Stimulated activated CD8-positive, alpha-beta memory T cell treated with anti-CD3 and anti-CD28 coated beads, Interleukin-7, amount 100 ng/mL, for 48 hours (primary cell): ENCODE results near the gene CCT7.
"Not testable (repeated sequence)": the region's sequence is repeated elsewhere in the genome, so short reads cannot be mapped to it uniquely, and the experiment has no call there.

Experiments used
- DNase-seq, 2 donors: peaks; one replicate each; pipeline ENCODE4 v3.0.0-alpha.2; 2020; ENCODE audit warnings: low read depth in 1 of 2; ENCODE audit errors: extremely low read depth in 1 of 2

Gene CCT7

DNA sequence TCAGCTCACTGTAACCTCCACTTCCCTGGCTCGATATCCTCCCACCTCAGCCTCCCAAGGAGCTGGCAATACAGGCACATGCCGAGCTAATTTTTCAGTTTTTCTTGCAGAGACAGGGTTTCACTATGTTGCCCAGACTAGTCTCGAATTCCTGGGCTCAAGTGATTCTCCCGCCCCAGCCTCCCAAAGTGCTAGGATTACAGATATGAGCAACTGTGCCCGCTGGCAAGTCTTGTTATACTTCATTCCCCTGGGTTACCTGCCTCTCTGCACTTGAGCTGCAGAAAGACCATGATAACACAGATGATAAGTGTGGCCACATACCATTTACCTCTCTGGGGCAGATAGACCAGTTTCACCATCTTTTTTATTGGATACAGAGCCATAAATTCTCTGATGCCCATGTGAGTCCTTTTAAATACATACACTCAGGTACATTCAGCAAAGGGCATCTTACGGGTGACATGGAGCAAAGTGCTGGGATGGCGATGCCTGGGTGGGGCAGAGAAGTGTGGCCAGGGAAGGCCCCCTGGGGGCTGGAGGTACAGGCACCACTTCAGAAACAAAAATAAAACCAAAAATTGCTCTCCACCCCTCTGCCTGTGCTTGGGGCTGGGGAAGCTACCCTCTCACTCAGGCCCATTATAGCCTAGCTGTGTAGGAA, 20.4 kb downstream of the CCT7 start:
- DNase-seq, result no peak

GRCh38 chr2:73255007-73255644, 21.0 kb downstream of the CCT7 start:
- DNase-seq, result no peak

- DNase-seq, result no peak
These were observed 22.0 kb downstream of the CCT7 start for GRCh38 chr2:73255907-73256617.

- no peak for DNase-seq
These were observed 22.5 kb downstream of the CCT7 start for GRCh38 chr2:73256618-73256922.

GRCh38 chr2:73257021-73257420, 22.9 kb downstream of the CCT7 start:
- no peak for DNase-seq

GRCh38 chr2:73257425-73258125, 23.5 kb downstream of the CCT7 start:
- no peak for DNase-seq

GRCh38 chr2:73258186-73258912, 24.2 kb downstream of the CCT7 start:
- DNase-seq, result no peak

GRCh38 chr2:73258913-73259215, 24.8 kb downstream of the CCT7 start:
- no peak for DNase-seq

DNA sequence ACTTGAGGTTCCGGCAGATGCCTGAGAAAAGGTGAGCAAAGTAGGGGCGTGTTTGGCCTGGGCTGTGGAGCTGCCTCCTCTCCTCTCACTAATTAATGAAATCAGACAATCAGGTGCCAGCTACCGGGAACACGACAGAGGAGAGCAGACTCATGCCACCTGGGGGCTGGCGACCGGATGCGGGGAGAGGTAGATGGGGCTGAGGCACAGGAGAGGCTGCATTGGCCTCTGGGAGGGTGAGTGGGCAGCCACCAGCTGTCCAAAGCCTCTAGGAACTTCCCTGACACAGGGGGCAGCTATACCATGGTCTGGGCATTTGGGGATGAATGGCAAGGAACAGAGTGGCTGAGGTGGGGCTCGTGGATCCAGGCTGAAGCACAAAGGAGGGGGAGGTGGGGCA, 25.2 kb downstream of the CCT7 start:
- DNase-seq, result no peak

GRCh38 chr2:73259704-73260337, 25.7 kb downstream of the CCT7 start:
- no peak for DNase-seq

GRCh38 chr2:73260338-73260984, 26.4 kb downstream of the CCT7 start:
- no peak for DNase-seq

GRCh38 chr2:73262108-73262651, 28.1 kb downstream of the CCT7 start:
- DNase-seq, result no peak

- not testable (repeated sequence) for DNase-seq
These were observed 28.8 kb downstream of the CCT7 start for GRCh38 chr2:73262691-73263429.

DNA sequence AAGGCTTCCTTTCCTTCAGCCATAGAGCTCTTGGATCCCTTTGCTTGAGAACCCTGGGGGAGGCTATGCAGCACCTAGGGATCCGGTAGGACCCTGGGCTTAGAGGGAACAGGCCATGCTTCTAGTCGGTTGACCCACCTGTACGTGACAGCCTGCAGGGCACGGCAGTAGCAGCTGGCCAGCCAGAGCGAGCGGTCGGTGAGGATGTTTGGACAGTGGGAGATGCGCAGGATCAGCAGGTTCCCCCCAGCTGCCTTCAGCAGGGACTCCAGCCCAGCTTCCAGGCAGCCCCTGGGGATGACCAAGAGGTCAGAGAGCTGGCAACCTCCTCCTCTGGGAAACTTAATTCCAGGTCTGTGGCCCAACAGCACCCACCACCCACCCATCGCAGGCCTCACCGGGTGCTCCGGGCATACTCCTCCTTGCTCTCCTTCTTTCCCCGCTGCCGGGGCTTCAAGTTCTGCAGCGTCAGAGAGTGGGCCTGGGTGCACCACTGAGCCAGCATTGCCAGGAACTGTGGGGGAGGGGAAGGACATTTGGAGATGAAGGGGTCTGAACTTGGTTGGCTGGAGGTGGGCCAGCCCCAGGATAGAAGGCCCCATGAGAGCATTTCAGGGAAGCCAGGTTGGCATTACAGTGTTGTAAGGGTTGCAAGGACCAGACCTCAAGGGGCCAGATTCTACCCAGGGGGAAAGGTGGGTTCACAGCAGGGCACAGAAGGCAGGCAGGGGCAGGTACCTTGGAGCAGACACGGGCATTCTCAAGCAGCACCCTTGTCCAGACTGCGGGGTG, 29.6 kb downstream of the CCT7 start:
- no peak for DNase-seq

GRCh38 chr2:73264332-73264606, 30.2 kb downstream of the CCT7 start:
- DNase-seq, result no peak

DNA sequence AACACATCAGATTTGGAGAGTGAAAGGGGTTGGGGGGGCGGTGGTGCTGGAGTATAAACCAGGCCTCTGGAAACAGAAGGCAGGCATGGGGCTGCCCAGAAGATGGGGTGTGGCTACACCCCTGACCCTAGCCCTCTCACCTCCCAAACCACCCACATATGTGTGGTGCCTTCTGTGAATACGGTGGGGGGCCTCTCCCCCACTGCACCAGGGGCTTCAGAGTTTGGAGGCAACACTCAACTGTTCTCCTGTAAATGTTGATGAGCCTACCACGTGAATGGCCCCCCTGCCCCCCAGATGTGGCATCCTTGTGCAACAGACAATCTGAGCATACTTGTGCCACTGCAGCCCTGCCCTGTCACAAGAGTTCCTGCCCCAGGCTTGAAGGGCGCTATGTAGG, 30.7 kb downstream of the CCT7 start:
- DNase-seq, result no peak

GRCh38 chr2:73265298-73266060, 31.4 kb downstream of the CCT7 start:
- no peak for DNase-seq
